Left renal cortex interstitium (tissue), 4 donors: Measurements from ENCODE around the gene TUB. TPM values are rescaled to one million over a fixed set of nuclear protein-coding genes. Genes with fewer than 3 reads are reported as not detected.

Experiments
- DNase-seq, 4 donors: peaks; one replicate each; pipeline ENCODE4 v3.0.0-alpha.2; 2013; ENCODE audit warnings: low read depth in 4 of 4, low spot score in 2 of 4, missing footprints in 1 of 4
- polyA plus RNA-seq, 4 donors: library from polyadenylated mRNA; unstranded; fragments of 120-200 nt; gene quantifications; one replicate each; pipeline ENCODE4 v1.2.1, GENCODE V29; 2013; ENCODE audit not compliant: insufficient read length in 4 of 4

Gene TUB
- polyA plus RNA-seq, 4 donors = 21.5 to 28.7 (median 24.7) TPM

GRCh38 chr11:8087756-8088155 is 6.7 kb downstream of the TUB start:
- DNase-seq = no peak

DNA sequence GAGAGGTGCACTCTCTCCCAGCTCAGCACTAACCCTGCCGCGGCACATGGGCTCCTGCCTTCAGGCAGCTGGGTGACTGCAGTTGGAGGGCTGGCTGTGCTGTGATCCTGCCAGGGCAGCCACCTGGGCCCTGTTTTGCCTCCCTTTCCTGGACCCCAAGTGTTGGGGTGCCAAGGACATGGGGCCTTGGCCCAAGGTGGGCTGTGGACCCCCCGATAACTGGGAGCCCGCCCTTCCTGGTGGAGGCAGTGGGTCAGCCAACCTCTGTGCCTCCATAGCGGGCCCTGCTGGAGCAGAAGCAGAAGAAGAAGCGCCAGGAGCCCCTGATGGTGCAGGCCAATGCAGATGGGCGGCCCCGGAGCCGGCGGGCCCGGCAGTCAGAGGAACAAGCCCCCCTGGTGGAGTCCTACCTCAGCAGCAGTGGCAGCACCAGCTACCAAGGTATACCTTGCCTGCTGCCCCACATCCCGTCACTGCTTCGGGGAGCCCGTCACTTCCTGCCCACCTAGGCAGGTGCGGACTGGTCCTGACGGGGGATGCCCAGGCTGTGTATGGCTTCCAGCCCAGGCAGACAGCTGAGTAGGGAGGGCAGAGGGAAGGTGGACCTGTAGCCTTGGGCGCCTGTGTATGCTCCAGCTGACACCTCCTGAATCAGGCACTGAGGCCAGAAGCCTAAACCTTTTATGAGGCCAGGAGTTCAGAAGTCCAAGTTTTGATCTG is 8.9 kb downstream of the TUB start:
- no peak for DNase-seq

GRCh38 chr11:8090756-8091155 is 9.7 kb downstream of the TUB start:
- DNase-seq = no peak

- DNase-seq = no peak
Measured at GRCh38 chr11:8091721-8092120, 10.7 kb downstream of the TUB start.

- DNase-seq = no peak
Measured at GRCh38 chr11:8092587-8093424, 11.8 kb downstream of the TUB start.

DNA sequence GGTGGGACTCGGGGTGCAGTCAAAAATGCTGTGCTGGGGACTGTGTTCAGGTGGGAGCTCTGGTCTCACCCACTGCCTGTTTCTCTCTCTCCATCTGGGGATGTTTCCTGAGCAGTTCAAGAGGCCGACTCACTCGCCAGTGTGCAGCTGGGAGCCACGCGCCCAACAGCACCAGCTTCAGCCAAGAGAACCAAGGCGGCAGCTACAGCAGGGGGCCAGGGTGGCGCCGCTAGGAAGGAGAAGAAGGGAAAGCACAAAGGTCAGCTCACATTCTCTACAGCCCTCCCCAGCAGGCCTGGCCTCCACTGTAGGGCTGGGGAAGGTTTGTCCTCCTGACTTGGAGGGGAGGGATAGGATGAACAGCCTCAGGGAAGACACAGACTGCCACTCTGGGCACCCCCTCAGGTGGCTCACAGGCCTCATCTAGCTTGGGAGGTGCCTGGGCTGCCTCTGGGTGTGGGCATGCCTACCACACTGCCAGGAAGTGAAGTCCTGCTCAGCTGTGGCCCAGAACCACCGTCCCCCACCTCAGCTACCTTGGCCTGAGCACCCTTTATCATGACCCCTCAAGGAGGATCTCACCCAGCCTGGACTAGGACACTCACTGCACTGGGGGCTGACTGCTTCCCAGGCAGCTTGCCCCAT is 13.0 kb downstream of the TUB start:
- DNase-seq = no peak

- DNase-seq = no peak
Measured at GRCh38 chr11:8094656-8095055, 13.6 kb downstream of the TUB start.

- DNase-seq = no peak
Measured at GRCh38 chr11:8095371-8095770, 14.4 kb downstream of the TUB start.

DNA sequence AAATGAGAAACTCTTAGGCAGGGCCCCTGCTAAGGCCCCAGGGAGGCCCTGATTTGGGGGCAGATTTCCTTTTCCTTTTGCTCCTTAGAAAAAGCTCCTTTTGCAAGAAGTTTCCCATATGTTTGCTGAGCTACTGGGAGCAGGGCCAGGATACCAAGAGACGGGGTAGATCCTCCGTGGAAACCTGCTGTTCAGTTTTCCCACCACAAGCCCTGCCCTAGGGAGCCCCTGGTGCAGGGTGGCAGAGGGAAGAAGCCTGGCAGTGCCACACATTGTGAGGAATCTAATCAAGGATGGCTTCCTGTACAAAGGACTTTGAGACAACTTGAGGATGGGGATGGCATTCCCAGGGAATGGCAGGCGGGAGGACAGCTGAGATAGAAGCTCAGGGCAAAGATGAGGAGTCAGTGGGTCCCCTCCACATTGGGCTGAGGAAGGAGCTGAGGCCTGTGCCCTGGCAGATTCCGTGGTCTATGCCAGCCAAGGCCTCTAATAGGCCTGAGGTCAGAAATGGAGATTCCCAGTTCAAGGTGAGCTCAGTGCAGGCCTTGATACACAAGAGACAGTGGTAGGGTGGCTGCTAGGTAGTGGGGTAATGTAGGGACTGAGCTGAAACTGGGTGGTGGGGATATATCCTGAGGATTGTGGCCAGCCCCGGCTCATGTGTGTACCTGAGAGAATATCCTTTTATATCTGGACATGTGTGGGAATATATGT is 15.0 kb downstream of the TUB start:
- no peak for DNase-seq

- no peak for DNase-seq
Measured at GRCh38 chr11:8096575-8096974, 15.6 kb downstream of the TUB start.

DNA sequence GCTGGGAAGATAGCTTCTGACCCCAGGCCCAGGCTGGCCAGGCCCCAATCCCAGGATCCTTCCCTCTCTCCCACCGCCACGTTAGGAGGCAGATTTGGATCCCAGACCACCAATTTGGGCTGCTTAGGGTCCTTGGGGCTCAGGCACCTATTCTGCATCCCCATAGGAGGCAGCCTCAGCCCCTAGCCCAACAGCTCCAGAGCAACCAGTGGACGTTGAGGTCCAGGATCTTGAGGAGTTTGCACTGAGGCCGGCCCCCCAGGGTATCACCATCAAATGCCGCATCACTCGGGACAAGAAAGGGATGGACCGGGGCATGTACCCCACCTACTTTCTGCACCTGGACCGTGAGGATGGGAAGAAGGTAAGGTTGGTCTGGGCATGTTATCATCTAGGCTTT is 16.1 kb downstream of the TUB start:
- no peak for DNase-seq

GRCh38 chr11:8097468-8097867 is 16.5 kb downstream of the TUB start:
- no peak for DNase-seq

GRCh38 chr11:8097926-8098325 is 16.9 kb downstream of the TUB start:
- DNase-seq = no peak

DNA sequence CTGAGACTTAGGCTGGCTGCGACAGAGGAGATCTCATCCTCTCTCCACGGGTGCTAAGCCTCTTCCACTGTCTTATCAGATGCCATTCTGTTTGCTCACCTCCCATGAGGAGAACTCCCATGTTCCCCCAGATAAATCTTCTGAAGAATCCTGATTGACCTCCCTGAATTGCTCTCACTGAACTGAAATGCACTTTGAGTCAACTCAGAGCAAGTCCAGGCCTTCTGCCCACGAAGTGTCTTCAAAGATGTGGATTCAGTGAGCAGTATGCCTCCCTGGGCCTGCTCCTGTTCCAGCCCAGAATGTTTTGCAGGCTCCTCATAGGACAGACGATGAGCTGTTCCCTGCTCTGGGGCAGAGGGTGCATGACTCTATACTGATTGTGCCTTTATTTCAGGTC is 17.4 kb downstream of the TUB start:
- no peak for DNase-seq

GRCh38 chr11:8098879-8099278 is 17.9 kb downstream of the TUB start:
- no peak for DNase-seq

- DNase-seq = peak in 1 of 4 donors; percentile 56
Measured at GRCh38 chr11:8099291-8099899, 18.4 kb downstream of the TUB start.

DNA sequence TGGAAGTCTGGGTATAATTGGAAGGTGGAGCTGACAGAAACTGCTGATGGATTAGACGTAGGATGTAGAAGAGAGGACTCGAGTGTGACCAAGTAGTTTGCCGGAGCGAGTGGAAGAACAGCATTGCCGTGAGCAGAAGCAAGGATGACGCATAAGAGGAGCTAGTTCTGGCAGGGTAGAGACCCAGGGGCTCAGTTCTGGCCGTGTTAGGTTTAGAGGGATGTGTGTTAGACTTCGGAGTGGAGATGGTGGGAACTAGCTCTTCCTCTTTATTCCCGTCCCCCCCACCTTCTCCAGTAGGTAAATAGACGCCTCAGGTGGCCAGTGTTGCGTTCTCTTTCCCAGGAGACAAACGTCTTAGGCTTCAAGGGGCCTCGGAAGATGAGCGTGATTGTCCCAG is 19.1 kb downstream of the TUB start:
- no peak for DNase-seq

- no peak for DNase-seq
Measured at GRCh38 chr11:8100605-8101004, 19.6 kb downstream of the TUB start.

- DNase-seq = no peak
Measured at GRCh38 chr11:8101421-8101820, 20.4 kb downstream of the TUB start.

DNA sequence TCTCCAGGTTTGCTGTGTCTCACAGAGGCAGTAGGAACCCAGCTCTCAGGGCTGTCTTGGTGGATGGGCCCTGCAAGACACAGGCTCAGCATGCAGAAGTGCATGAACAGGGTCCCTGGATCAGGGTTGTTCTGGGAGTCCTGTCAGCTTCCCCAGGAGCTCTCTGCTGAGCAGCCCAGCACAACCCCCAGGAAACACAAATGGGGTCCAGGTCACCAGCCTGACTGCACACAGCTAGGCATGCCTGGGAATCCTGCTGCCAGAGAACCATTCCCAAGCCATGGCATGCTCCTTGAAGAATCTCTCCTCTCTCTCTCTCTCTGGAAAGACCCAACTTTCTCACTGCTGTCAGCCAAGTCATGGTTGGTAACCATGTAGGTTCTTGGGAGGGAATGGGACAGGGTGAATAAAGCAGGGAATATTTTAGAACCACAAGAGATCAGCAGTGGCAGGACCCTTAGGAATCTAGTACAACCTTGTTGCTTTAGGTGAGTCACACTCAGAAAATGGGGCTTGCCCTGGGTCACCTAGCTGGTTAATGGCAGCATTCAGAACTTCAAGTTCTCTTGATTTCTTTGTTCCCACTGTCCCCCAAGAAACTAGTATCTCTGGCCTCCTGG is 21.4 kb downstream of the TUB start:
- no peak for DNase-seq
